Measurements from ENCODE around the gene SRGAP3.
"Not testable (repeated sequence)": the region's sequence is repeated elsewhere in the genome, so short reads cannot be mapped to it uniquely, and the experiment has no call there.

The SRGAP3 gene

GRCh38 chr3:9108876-9109567 is 140.4 kb downstream of the SRGAP3 start:
- DNase-seq, result no peak

- no peak for DNase-seq
Observed at GRCh38 chr3:9107738-9108137, 141.7 kb downstream of the SRGAP3 start.

- DNase-seq, result no peak
Observed at GRCh38 chr3:9105421-9105820, 144.0 kb downstream of the SRGAP3 start.

GRCh38 chr3:9104121-9104520 is 145.3 kb downstream of the SRGAP3 start:
- no peak for DNase-seq

GRCh38 chr3:9102240-9102981 is 147.0 kb downstream of the SRGAP3 start:
- no peak for DNase-seq

- no peak for DNase-seq
Observed at GRCh38 chr3:9101286-9101685, 148.2 kb downstream of the SRGAP3 start.

DNA sequence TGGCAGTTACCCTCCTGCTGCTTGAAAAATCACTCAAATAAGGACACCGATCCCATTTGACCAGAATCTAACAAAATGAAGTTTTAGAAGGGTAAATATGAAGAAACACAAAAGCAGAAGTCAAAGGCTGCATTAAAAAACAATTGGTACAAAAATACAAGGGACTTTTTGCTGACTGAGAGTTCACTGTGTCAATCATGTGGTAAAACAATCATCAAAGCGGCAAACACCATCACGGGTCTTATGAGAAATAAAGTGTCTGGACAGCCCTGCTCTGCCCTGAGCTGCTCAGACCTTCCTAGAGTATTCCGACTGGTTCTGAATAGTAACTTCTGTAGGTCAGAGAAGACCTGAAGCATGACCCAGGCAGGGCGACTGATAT is 148.9 kb downstream of the SRGAP3 start:
- no peak for DNase-seq

DNA sequence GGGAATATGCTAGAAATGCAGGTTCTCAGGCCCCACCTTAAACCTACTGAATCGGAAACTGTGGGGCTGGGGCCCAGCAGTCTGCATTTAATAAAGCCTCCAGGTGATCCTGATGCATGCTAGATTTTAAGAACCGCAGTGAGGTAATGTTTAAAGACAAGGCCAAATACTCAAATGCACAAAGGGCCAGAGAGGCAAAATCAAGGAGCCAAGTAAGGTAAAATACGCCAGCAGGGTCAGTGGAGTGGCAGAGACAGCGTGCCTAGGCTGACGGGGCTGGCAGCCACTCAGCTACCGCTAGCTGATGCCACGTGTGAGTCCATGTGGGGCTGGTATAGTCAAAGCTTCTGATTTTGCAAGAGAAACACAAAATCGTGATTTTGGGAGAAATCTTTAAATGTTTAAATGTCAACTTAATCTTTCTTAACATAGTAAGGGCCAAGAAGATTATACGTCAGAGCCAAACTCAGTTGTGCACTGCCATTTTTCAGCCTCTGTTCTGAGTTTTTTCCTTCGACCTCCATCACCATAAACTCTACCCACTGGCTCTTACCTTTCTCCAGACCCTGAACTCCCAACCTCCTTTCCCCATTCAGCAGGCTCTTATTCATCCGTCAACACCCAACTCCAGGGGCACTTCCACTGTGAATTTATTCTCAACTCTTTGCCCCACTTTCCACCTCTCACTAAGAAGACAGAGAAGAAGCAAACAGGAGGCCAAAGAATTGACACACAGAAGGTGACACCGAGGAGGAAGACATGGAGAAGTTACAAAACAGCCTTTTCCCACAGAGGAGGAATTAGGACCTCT is 149.5 kb downstream of the SRGAP3 start:
- DNase-seq, result no peak

DNA sequence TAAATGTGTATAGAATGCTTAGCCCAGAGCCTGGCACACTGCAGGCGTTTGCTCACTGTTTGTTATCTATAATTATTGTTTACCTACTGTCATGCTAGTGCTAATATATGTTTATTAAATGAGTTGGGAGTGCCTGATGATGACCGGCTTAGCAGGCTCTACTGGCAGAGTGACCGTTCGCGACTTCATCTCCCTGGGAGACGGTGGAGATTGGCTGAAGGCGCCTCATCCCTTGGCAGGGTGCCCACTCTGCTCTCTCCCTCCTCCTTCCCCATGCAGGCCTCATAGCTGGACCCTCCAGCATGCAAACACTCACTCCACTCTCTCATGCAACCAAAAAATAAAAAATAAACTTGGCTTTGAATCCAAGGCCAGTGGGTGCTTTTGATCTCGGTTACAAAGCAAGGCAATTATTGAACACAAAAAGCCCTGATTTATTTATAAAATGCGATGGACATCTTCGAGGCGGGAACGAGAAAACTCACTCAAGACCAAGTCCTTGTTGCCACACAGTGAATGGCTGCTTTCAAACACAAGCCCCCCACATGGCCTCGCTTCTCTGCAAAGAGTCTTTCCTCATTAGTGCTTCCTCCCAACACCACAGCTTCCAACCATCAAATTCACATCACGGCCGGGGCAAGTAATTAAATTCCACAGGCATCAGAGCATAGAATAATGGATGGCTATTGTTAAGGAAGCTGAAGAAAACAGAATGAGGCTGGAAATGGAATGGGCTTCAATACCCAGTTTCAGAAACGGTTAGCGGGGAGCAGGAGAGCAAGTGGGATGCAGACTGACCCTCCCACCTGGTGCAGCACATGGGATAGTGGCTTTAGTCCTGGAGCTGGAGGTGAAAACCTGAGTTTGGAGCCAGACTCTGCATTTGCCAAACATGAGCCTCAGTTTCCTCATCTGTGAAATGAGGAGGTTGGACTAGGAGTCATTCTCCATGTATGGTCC is 150.4 kb downstream of the SRGAP3 start:
- DNase-seq, result no peak

- no peak for DNase-seq
Observed at GRCh38 chr3:9097495-9097894, 152.0 kb downstream of the SRGAP3 start.

DNA sequence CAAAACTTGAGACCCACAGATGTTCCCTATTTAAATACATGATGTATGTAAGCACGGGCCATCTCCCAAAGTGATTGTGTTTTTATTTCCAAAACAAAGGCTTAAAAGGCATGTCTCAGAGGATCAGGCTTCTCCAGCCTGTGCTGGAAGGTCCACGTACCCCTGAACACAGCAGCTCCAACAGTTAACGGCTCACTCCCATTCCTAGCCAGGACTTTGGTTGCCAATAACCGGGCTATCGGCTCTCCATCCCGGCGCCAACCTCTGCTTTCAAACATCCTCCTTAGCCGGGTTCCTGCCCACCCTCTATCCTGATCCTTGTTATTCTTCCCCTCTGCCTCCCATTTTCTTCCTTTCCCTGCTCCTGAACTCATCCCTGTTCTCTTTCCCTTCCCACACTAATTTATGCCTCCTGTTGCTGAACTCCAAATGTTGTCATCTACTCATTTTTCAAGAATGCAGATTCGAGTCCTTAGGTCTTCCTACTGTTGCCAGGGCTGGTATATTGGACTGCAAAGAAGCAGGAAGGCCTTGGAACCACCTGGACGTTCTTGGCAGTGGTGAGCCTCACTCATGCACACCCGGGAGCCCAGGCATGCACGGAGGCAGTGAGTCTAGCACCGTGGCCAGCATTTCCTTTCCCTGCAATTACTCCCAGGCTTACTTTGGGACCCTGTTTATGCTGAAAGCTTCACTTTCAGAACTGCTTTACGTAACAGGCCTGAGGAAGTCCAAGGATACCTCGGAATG is 157.8 kb downstream of the SRGAP3 start:
- no peak for DNase-seq

DNA sequence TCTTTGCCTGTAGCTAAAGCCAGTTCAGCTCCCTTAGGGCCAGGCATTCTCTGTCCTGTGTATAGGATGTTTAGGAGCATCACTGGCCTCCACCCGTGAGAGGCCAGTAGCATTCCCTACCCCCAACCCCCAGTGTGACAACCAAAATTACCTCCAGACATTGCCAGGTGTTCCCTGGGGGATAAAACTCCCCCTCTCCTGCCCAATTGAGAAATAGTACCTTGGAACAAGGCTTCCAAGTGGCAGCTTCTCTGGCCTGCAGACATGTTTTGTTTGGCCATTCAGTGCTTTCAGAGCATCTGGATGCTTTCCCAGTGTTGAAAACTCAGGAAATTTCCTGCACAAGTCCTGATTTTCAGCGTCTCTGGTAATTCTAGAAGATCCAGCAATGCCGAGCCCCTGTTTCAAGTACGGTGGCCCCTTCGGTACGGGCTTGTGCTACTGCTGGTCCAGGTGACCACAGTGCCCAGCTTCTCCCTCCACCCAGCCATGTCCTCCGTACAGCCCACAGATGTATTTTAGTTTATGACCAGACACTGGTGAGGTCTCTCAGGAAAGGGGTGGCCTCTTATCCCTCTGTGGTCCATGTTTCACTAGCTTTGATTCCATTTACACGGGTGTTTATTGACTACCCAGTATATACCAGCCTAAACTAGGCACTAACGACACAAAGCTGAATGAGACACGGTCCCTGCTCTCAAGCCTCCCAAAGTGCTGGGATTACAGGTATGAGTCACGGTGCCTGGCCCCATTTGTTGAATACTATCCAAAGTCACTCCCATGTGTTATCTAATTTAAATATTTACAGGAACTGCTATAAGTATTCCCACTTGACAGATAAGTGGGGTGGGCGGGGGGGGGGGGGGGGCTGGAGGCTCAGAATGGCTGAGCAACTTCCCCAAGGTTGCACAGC is 160.7 kb downstream of the SRGAP3 start:
- no peak for DNase-seq

DNA sequence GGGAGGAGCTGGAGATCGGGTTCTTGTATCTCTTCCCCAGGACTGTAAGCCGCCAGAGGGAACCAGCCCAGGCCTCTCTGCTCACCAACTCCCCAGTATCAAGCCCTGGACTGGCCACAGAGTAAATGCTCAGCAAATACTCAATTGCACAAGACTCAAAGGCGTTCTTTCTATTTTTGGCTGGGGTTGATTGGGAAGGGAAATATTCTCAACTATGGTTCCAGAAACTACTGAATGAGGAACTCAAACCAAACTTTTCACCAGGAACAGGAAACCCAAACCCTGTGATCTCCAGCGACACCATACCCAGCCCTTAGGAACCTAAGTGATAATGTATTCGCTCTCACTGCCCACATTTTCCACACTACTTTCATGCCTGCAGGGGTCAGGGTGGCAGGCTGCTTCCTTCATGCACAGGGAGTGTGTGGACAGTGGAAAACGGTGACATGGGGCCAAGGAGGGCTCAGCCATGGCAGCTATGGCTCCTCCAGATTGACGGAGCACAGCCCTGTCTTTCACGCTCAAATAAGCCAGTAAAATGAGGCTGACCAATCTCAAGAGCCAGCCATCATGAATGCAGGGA is 161.5 kb downstream of the SRGAP3 start:
- DNase-seq, result no peak

GRCh38 chr3:9085428-9085827 is 164.0 kb downstream of the SRGAP3 start:
- not testable (repeated sequence) for DNase-seq

GRCh38 chr3:9081184-9081818 is 168.1 kb downstream of the SRGAP3 start:
- DNase-seq, result no peak

GRCh38 chr3:9080163-9080562 is 169.3 kb downstream of the SRGAP3 start:
- no peak for DNase-seq

DNA sequence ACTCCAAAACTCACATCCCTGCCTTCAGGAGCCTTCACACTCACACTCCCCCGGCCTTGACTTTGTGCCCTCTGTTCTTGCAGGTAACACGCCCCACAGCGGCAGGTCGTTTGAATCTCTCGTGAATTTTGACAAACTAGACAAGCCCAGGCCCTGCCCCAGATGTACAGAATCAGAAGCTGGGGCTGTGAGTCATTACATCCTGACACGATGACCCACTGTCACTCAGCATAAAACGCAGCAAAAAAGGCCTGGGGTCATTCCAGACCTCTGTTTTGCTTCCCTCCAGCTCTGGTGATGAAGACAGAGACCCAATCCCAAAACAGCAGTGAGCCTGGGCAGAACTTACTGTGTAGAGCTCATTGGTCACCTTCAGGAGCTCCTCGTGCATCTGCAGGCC is 169.8 kb downstream of the SRGAP3 start:
- DNase-seq, result no peak

GRCh38 chr3:9078561-9079240 is 170.7 kb downstream of the SRGAP3 start:
- DNase-seq, result no peak

DNA sequence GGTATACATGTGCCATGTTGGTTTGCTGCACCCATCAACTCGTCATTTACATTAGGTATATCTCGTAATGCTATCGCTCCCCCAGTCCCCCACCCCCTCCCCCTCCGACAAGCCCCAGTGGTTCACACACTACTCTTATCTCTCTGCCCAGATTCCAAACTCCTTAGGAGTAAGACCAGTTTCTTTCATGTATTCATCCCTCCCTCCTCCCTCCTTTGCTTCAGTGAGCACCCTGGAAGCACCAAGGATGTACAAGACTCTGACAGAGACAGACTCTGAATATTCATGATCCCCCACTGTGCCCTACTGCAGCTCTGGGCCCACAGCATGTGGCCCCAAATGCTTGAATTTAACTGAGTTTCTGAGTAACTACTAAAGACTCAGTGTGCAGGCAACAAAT is 172.4 kb downstream of the SRGAP3 start:
- no peak for DNase-seq
